GM21619 (cell line): ENCODE data around the gene PLVAP.

Source experiments
- ATAC-seq: cut with Tn5 transposase; IDR thresholded peaks from one replicate; pipeline ENCODE4 v1.9.1; 2021; ENCODE audit not compliant: unreplicated experiment

Gene PLVAP

GRCh38 chr19:17336872-17337674, 40.1 kb downstream of the PLVAP start, which contains the start of gene GTPBP3:
GTPBP3 (plus strand) TSS chr19:17337553; CDS start chr19:17337612, 59 bp downstream.
- peak; percentile 59 for ATAC-seq

DNA sequence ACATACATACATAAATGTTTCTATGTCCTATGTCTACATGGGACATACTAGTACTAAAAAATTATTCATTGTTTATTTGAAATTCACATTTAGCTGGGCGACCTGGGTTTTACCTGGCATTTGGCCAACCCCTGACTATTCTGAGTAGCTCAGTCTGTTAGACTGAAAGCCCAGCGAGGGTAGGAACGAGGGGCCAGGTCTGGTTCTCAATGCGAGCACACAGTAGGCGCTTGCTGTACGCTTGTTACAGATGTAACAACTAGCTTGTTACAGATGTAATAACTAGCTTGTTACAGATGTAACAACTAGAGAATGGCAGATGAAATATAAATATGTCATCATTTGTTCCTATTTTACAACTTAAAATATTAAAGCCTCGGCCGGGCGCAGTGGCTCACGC, 41.6 kb downstream of the PLVAP start:
- ATAC-seq = no peak

GRCh38 chr19:17334414-17335409, 42.4 kb downstream of the PLVAP start, which contains the start of gene ANO8:
ANO8 (minus strand) TSS chr19:17334855; CDS start chr19:17334670, 185 bp downstream.
- ATAC-seq = peak; percentile 43

GRCh38 chr19:17333611-17334413, 43.3 kb downstream of the PLVAP start:
- ATAC-seq = no peak

DNA sequence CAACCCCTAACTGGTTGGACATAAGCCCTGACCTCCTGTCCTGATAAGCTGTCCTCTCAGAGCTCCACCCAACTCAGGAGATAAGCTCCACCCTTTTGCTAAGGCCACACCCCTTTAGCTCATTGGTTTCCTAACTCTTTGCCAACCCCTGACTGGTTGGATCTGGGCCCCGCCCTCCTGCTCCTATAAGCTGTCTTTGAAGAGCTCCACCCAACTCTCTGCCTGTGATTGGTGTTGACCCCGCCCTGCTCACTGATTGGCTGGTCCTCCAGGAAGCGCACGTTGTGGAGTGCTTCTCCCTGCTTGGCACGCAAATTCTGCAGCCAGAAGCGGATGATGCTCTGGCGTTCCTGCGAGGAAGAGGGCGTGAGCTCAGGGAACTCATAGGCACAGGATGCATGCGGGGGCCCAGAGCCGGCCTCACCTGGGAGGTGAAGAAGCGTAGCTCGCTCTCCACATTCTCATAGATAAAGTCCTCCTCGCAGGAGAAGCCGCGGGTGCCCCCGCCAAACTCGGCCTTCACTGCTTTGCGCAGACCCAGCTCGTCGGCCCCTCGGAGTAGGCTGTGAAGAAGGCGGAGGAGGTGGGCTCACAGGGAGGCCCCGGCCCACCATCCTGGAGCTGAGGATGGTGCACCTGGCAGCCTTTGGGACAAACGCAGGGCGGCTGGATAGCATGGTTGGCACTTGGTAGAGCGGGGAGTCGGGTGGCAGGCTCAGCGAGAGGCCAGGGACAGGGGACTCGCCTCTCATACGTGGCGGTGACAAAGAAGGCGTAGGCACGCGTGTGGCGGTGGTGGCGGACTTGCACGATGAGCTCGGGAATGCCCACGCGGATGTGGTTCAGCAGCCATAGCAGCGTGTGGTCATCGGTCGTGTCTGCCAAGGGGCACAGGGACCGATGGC, 44.2 kb downstream of the PLVAP start:
- no peak for ATAC-seq

DNA sequence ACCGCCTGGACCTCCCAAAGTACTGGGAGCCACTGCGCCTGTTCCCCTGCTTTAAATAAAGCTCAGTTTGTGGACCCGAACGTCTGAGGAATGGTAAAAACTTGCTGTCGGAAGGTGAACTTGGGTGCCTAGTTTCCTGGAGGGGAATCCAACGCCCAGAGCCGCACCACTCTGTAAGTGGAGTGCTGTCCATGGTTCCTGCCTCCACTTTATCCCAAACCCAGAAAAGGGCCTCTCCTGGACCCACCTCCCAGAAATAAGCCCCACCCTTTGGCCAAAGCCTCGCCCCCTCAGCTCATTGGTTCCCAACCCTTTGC, 44.8 kb downstream of the PLVAP start:
- ATAC-seq = no peak

DNA sequence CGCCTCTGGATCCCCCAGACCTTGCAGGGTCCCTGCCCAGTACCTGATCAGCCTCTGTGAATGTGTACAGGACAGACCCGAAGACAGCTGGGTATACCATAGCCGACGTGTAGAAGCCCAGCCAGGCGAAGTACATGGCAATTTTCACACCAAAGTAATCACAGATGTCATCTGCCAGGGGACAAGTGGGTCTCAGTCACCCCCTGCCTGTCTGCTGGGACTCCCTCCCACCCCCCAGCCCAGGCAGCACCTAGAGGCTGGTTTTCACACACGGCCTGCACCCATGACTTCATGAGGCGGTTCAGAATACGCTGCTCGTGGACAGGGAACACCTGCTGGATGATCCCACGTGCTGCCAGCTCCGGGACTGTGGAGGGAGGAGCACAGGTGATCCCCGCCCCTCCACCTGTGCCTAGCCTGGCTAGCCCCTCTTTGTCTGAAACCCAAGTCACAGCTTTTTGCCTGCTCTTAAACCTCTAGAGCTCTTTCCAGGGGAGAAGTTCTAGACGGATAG, 46.0 kb downstream of the PLVAP start:
- no peak for ATAC-seq

DNA sequence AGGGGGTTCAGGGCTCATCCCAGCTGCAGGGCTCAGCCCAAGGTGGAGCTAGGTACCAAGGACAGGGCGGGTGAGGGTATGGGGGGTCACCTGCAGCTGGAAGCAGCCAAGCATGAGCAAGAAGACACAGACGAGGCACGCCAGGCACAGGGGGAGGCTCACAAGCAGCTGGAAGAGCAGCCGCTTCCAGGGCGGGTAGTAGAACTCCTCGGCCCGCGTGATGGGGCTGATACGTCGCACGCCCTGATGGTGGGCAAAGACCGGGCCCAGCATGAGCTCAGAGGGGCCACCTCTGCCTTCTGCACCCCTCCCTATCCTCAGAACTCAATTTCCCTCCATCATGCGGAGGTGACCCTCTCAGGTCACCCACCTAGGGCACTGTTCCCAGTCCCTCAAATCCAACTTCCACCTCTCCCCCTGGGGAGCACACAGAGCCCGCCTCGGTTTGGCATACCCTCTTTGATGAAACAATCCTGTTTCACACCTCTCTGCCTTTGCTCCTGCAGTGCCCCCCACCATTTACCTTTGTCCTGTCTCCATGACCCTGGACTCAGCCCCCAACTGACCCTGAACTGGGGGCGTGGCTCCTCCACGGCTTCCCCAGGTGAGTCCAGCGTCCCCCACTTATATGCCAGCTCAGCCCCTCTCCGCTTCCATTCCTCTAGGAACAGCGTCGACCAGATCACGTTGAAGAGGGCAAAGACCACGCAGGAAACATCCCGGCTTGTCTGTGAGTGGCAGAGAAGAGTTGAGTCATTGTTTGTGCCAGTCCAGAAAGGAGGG, 46.7 kb downstream of the PLVAP start:
- no peak for ATAC-seq

- ATAC-seq = no peak
These were observed 47.5 kb downstream of the PLVAP start for GRCh38 chr19:17329366-17330261.

- ATAC-seq = no peak
These were observed 48.4 kb downstream of the PLVAP start for GRCh38 chr19:17328517-17329365.

- no peak for ATAC-seq
These were observed 49.3 kb downstream of the PLVAP start for GRCh38 chr19:17327654-17328516.

- ATAC-seq = no peak
These were observed 50.0 kb downstream of the PLVAP start for GRCh38 chr19:17327068-17327653.

GRCh38 chr19:17326595-17326966, 50.6 kb downstream of the PLVAP start:
- ATAC-seq = no peak

DNA sequence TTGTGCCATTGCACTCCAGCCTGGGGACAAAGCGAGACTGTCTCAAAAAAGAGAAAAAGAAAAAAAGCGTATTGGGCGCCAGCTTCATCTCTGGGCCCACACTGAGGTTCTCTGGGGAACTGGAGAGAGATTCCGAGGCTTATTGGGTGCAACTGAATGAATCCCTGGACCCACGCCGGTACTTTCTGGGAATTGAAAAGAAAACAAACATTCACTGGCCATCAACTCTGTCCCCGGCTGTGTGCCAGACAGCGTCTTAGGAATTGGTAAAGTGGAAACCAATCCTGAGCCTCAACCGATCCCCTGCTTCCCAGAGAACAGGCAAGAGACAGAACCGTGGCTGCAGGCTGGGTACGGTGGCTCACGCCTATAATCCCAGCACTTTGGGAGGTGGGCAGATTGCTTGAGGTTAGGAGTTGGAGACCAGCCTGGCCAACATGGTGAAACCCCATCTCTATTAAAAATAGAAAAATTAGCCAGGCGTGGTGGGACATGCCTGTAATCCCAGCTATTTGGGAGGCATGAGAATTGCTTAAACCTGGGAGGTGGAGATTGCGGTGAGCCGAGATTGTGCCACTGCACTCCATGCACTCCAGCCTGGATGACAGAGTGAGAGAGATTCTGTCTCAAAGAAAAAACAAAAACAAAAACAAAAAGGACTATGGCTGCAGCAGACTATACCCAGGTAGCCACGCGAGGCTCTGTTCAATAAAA, 51.1 kb downstream of the PLVAP start:
- ATAC-seq = no peak

GRCh38 chr19:17325133-17325532, 52.0 kb downstream of the PLVAP start:
- no peak for ATAC-seq
